SK-N-SH (cell line): Measurements from ENCODE around the gene SEMA4F. TPM values are rescaled to one million over a fixed set of nuclear protein-coding genes. Genes with fewer than 3 reads are reported as not detected.
A peak's percentile ranks its signal among the peaks of the same experiment; 100 is the strongest.

Experiments
- CTCF ChIA-PET: fragments of 300-600, 350-600 bp; formaldehyde crosslinking; extraction: SDS; loops from one replicate; lab custom pipeline; 2021; lab: Yijun Ruan, JAX
- POLR2A ChIA-PET: fragments of 350-600 bp; sonication (Branson Sonifier 250); formaldehyde crosslinking; extraction: SDS; loops from one replicate; lab custom pipeline; 2020; ENCODE audit warnings: antibody characterized with exemption, inconsistent platforms; lab: Yijun Ruan, JAX
- DNase-seq: peaks from one replicate; pipeline ENCODE4 v3.0.0; 2012
- H2AFZ ChIP-seq: fragments of 200-600 bp; sonication (generic); 2 replicates; pipeline ENCODE4 v1.8.1; 2016; ENCODE audit warnings: antibody characterized with exemption, mild to moderate bottlenecking, low read depth
- H3F3A ChIP-seq: fragments of 200-600 bp; sonication (generic); replicated peaks from 2 replicates; pipeline ENCODE3; 2016; ENCODE audit warnings: antibody characterized with exemption, mild to moderate bottlenecking; ENCODE audit not compliant: insufficient read depth
- H3K27ac ChIP-seq, 2 experiments: fragments of 200-500 bp in 1 of 2; fragments of 200-600 bp in 1 of 2; sonication (Bioruptor generic) in 1 of 2; sonication (generic), shearing (Covaris generic) in 1 of 2; 2 replicates each; pipeline versions ENCODE4 v1.5.1 to v1.6.1; 2014 to 2016; ENCODE audit warnings: low read depth in 2 of 2, inconsistent platforms in 1 of 2, low read length in 1 of 2, mild to moderate bottlenecking in 1 of 2, mixed read lengths in 1 of 2
- H3K27me3 ChIP-seq: fragments of 200-600 bp; sonication (generic), shearing (Covaris generic); 2 replicates; pipeline ENCODE4 v1.6.1; 2016; ENCODE audit warnings: mixed run types; ENCODE audit not compliant: insufficient read depth
- H3K36me3 ChIP-seq, 2 experiments: fragments of 200-500 bp in 1 of 2; fragments of 200-600 bp in 1 of 2; sonication (Bioruptor generic) in 1 of 2; sonication (generic) in 1 of 2; replicated peaks in 1 of 2; 2 replicates each; pipeline versions ENCODE3 to v1.5.1; 2014 to 2016; ENCODE audit warnings: low read length in 1 of 2, mild to moderate bottlenecking in 1 of 2; ENCODE audit not compliant: insufficient read depth in 2 of 2, control insufficient read depth in 1 of 2
- H3K4me1 ChIP-seq, 2 experiments: fragments of 200-500 bp in 1 of 2; fragments of 200-600 bp in 1 of 2; sonication (Bioruptor generic) in 1 of 2; sonication (generic), shearing (Covaris generic) in 1 of 2; 2 replicates each; pipeline versions ENCODE4 v1.5.1 to v1.6.1; 2014 to 2016; ENCODE audit warnings: low read depth in 1 of 2, low read length in 1 of 2, mixed run types in 1 of 2; ENCODE audit not compliant: insufficient read depth in 2 of 2, control insufficient read depth in 1 of 2
- H3K4me2 ChIP-seq: fragments of 200-600 bp; sonication (generic), shearing (Covaris generic); 2 replicates; pipeline ENCODE4 v1.6.1; 2017; ENCODE audit warnings: mixed run types
- H3K4me3 ChIP-seq, 2 experiments: fragments of 200-500 bp in 1 of 2; fragments of 200-600 bp in 1 of 2; sonication (Bioruptor generic) in 1 of 2; sonication (generic), shearing (Covaris generic) in 1 of 2; 2 replicates each; pipeline versions ENCODE4 v1.5.1 to v1.8.1; 2014 to 2016; ENCODE audit warnings: low read depth in 2 of 2, inconsistent platforms in 1 of 2, low read length in 1 of 2, mild to moderate bottlenecking in 1 of 2, mixed read lengths in 1 of 2, moderate library complexity in 1 of 2
- H3K79me2 ChIP-seq: fragments of 200-600 bp; sonication (generic); 2 replicates; pipeline ENCODE4 v1.8.1; 2017; ENCODE audit warnings: mild to moderate bottlenecking; ENCODE audit not compliant: insufficient read depth
- H3K9ac ChIP-seq: fragments of 200-600 bp; sonication (generic); 2 replicates; pipeline ENCODE4 v1.6.1; 2017; ENCODE audit warnings: mixed run types
- H3K9me2 ChIP-seq: fragments of 200-600 bp; sonication (generic); 2 replicates; pipeline ENCODE4 v1.6.1; 2017; ENCODE audit warnings: mixed run types
- H3K9me3 ChIP-seq: fragments of 200-600 bp; sonication (generic); 2 replicates; pipeline ENCODE4 v1.6.1; 2017; ENCODE audit warnings: mixed run types, mild to moderate bottlenecking, moderate library complexity
- H4K20me1 ChIP-seq: fragments of 200-600 bp; sonication (generic); 2 replicates; pipeline ENCODE4 v1.6.1; 2017; ENCODE audit warnings: mild to moderate bottlenecking, mixed run types; ENCODE audit not compliant: insufficient read depth
- EZH2phosphoT487 ChIP-seq: fragments of 200-600 bp; sonication (generic); IDR thresholded peaks from 2 replicates; pipeline ENCODE4 v1.6.1; 2017; ENCODE audit warnings: low read depth, mixed run types, mild to moderate bottlenecking, antibody characterized with exemption, moderate library complexity, borderline replicate concordance
- FOSL2 ChIP-seq: IDR thresholded peaks from 2 replicates; pipeline ENCODE4 v1.4.0; 2012; ENCODE audit warnings: low read depth, mild to moderate bottlenecking, moderate library complexity, borderline replicate concordance
- FOXJ3 ChIP-seq: sonication (generic); formaldehyde crosslinking; IDR thresholded peaks from 2 replicates; pipeline ENCODE4 v1.5.1; 2020; ENCODE audit warnings: mild to moderate bottlenecking, missing genetic modification reagents
- FOXM1 ChIP-seq: IDR thresholded peaks from 2 replicates; pipeline ENCODE4 v1.4.0; 2012; ENCODE audit warnings: low read depth, mild to moderate bottlenecking
- GABPA ChIP-seq: IDR thresholded peaks from 2 replicates; pipeline ENCODE4 v1.4.0; 2012; ENCODE audit warnings: low read depth, mild to moderate bottlenecking
- JUND ChIP-seq: IDR thresholded peaks from 2 replicates; pipeline ENCODE4 v1.4.0; 2012
- MEF2A ChIP-seq: IDR thresholded peaks from 2 replicates; pipeline ENCODE4 v1.4.0; 2012; ENCODE audit warnings: low read depth, borderline replicate concordance
- MXI1 ChIP-seq: IDR thresholded peaks from 2 replicates; pipeline ENCODE4 v1.6.1; 2012; ENCODE audit warnings: mild to moderate bottlenecking, low read depth, low read length, improper control_type of control experiment
- NRF1 ChIP-seq: IDR thresholded peaks from 2 replicates; pipeline ENCODE4 v1.6.1; 2012; ENCODE audit warnings: low read depth, mild to moderate bottlenecking, low read length
- RAD21 ChIP-seq: IDR thresholded peaks from 2 replicates; pipeline ENCODE4 v1.6.1; 2012; ENCODE audit warnings: mild to moderate bottlenecking, low read length
- RFX5 ChIP-seq: IDR thresholded peaks from 2 replicates; pipeline ENCODE4 v1.6.1; 2012; ENCODE audit warnings: mild to moderate bottlenecking, improper control_type of control experiment, low read length
- SIN3A ChIP-seq: IDR thresholded peaks from 2 replicates; pipeline ENCODE4 v1.6.1; 2012; ENCODE audit warnings: low read depth, mild to moderate bottlenecking, low read length, moderate library complexity, borderline replicate concordance
- TEAD4 ChIP-seq: IDR thresholded peaks from 2 replicates; pipeline ENCODE4 v1.4.0; 2012; ENCODE audit warnings: mild to moderate bottlenecking, borderline replicate concordance; ENCODE audit not compliant: insufficient read depth
- ZBTB33 ChIP-seq: IDR thresholded peaks from 2 replicates; pipeline ENCODE4 v1.4.0; 2012; ENCODE audit warnings: low read depth, borderline replicate concordance
- WGBS: methylation state at CpG from one replicate; pipeline ENCODE4 v1.1.6; 2017; ENCODE audit warnings: low lambda C conversion rate; 5-methylcytosine and 5-hydroxymethylcytosine counted together
- polyA plus RNA-seq, 3 experiments: library from polyadenylated mRNA; depleted of rRNA; stranded (reverse); fragments of >200 nt; gene quantifications; 2 replicates each; pipeline ENCODE4 v1.2.3, GENCODE V29; 2012
- TF ChIP-seq, protein P1 (sequence below): IDR thresholded peaks from 2 replicates; pipeline ENCODE4 v1.6.1; 2012; ENCODE audit warnings: mild to moderate bottlenecking, low read depth, low read length, moderate library complexity
- TF ChIP-seq, protein P2 (sequence below): fragments of 150-350 bp; IDR thresholded peaks from 2 replicates; pipeline ENCODE4 v1.6.1; 2016; ENCODE audit warnings: mild to moderate bottlenecking, low read depth, low read length
- TF ChIP-seq, protein P3 (sequence below): IDR thresholded peaks from 2 replicates; pipeline ENCODE4 v1.4.0; 2012; ENCODE audit warnings: low read depth
- TF ChIP-seq, protein P4 (sequence below): IDR thresholded peaks from 2 replicates; pipeline ENCODE4; 2012

The SEMA4F gene
- polyA plus RNA-seq, 1 of the 3 experiments (the other 2 are of a cell fraction), result 17.3 TPM

- TF ChIP-seq, protein P1, sequence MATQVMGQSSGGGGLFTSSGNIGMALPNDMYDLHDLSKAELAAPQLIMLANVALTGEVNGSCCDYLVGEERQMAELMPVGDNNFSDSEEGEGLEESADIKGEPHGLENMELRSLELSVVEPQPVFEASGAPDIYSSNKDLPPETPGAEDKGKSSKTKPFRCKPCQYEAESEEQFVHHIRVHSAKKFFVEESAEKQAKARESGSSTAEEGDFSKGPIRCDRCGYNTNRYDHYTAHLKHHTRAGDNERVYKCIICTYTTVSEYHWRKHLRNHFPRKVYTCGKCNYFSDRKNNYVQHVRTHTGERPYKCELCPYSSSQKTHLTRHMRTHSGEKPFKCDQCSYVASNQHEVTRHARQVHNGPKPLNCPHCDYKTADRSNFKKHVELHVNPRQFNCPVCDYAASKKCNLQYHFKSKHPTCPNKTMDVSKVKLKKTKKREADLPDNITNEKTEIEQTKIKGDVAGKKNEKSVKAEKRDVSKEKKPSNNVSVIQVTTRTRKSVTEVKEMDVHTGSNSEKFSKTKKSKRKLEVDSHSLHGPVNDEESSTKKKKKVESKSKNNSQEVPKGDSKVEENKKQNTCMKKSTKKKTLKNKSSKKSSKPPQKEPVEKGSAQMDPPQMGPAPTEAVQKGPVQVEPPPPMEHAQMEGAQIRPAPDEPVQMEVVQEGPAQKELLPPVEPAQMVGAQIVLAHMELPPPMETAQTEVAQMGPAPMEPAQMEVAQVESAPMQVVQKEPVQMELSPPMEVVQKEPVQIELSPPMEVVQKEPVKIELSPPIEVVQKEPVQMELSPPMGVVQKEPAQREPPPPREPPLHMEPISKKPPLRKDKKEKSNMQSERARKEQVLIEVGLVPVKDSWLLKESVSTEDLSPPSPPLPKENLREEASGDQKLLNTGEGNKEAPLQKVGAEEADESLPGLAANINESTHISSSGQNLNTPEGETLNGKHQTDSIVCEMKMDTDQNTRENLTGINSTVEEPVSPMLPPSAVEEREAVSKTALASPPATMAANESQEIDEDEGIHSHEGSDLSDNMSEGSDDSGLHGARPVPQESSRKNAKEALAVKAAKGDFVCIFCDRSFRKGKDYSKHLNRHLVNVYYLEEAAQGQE, result no peak
- TF ChIP-seq ZBTB33, result no peak
- TF ChIP-seq, protein P2, sequence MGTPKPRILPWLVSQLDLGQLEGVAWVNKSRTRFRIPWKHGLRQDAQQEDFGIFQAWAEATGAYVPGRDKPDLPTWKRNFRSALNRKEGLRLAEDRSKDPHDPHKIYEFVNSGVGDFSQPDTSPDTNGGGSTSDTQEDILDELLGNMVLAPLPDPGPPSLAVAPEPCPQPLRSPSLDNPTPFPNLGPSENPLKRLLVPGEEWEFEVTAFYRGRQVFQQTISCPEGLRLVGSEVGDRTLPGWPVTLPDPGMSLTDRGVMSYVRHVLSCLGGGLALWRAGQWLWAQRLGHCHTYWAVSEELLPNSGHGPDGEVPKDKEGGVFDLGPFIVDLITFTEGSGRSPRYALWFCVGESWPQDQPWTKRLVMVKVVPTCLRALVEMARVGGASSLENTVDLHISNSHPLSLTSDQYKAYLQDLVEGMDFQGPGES, result no peak
- no peak for TF ChIP-seq RAD21
- no peak for TF ChIP-seq FOXJ3
- no peak for TF ChIP-seq GABPA
- no peak for TF ChIP-seq EZH2phosphoT487
- no peak for TF ChIP-seq TEAD4
- no peak for TF ChIP-seq NRF1
- no peak for TF ChIP-seq RFX5
- TF ChIP-seq SIN3A, result no peak
- no peak for TF ChIP-seq JUND
- TF ChIP-seq FOSL2, result no peak
These were observed 33.4 kb upstream of the SEMA4F start (continued) for GRCh38 chr2:74620671-74621070.

- H3K9me3 ChIP-seq, result no peaks in the 10 kb centered on the region
- no peak overlapping the region for H3K27ac ChIP-seq
- no peaks in the 10 kb centered on the region for H3K79me2 ChIP-seq
- H2AFZ ChIP-seq, result peak overlapping the region; percentile 11; the same call in 1 of the 2 replicates
- no peak overlapping the region for H3K9ac ChIP-seq
- H3K4me3 ChIP-seq, result no peak overlapping the region
- ChIA-PET POLR2A (no interaction called here), CTCF (no interaction called here)
- H3F3A ChIP-seq, result peaks cover 2% of the 10 kb centered on the region
- no peaks in the 10 kb centered on the region for H3K4me1 ChIP-seq
- no peaks in the 10 kb centered on the region for H3K36me3 ChIP-seq
- no peak for DNase-seq
- no peak overlapping the region for H3K4me2 ChIP-seq
- H4K20me1 ChIP-seq, result no peaks in the 10 kb centered on the region
- H3K9me2 ChIP-seq, result no peaks in the 10 kb centered on the region
- H3K27me3 ChIP-seq, result no peaks in the 10 kb centered on the region
- WGBS, result 78% methylated on average over 5 of the region's 5 CpGs
- TF ChIP-seq FOXJ3, result no peak
- no peak for TF ChIP-seq MXI1
- TF ChIP-seq, protein P1, result no peak
- TF ChIP-seq FOXM1, result no peak
- TF ChIP-seq, protein P3, sequence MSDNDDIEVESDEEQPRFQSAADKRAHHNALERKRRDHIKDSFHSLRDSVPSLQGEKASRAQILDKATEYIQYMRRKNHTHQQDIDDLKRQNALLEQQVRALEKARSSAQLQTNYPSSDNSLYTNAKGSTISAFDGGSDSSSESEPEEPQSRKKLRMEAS, result no peak
- TF ChIP-seq SIN3A, result no peak
- no peak for TF ChIP-seq MEF2A
- TF ChIP-seq, protein P4, sequence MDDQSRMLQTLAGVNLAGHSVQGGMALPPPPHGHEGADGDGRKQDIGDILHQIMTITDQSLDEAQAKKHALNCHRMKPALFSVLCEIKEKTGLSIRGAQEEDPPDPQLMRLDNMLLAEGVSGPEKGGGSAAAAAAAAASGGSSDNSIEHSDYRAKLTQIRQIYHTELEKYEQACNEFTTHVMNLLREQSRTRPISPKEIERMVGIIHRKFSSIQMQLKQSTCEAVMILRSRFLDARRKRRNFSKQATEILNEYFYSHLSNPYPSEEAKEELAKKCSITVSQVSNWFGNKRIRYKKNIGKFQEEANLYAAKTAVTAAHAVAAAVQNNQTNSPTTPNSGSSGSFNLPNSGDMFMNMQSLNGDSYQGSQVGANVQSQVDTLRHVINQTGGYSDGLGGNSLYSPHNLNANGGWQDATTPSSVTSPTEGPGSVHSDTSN, result no peak
These were observed 28.2 kb upstream of the SEMA4F start for GRCh38 chr2:74625658-74626425.
